Bronchial epithelial cell (primary cell): ENCODE data around the gene EYS. TPM values are rescaled to one million over a fixed set of nuclear protein-coding genes. Genes with fewer than 3 reads are reported as not detected.
"Not testable (repeated sequence)": the region's sequence is repeated elsewhere in the genome, so short reads cannot be mapped to it uniquely, and the experiment has no call there.

Source experiments
- DNase-seq: peaks from one replicate; pipeline ENCODE4 v3.0.0-alpha.2; 2010; ENCODE audit warnings: low read depth
- FAIRE-seq: peaks from 2 replicates; lab custom pipeline; 2011; peaks lifted over from hg19 to GRCh38; lab: Jason Lieb, UNC
- H3K27me3 ChIP-seq: 2 replicates; pipeline ENCODE4 v1.5.1; 2011; ENCODE audit warnings: low read length; ENCODE audit not compliant: control insufficient read depth, insufficient read depth
- H3K36me3 ChIP-seq: 2 replicates; pipeline ENCODE4 v1.5.1; 2011; ENCODE audit warnings: low read length; ENCODE audit not compliant: control insufficient read depth, insufficient read depth
- H3K4me3 ChIP-seq: 2 replicates; pipeline ENCODE4 v1.5.1; 2011; ENCODE audit warnings: mild to moderate bottlenecking, low read depth, low read length, control low read depth
- total RNA-seq: library from RNA; depleted of rRNA; stranded (reverse); fragments of >200 nt; gene quantifications from 2 replicates; pipeline ENCODE4 v1.2.1, GENCODE V29; 2014
- TF ChIP-seq, protein P1 (sequence below): IDR thresholded peaks from 2 replicates; pipeline ENCODE4 v1.5.1; 2011; ENCODE audit warnings: mild to moderate bottlenecking, moderate library complexity, low read length, control low read depth, inconsistent platforms; ENCODE audit not compliant: insufficient read depth, severe bottlenecking

EYS gene
- total RNA-seq, 1 donor from 2014 or later: 0.53 TPM

DNA sequence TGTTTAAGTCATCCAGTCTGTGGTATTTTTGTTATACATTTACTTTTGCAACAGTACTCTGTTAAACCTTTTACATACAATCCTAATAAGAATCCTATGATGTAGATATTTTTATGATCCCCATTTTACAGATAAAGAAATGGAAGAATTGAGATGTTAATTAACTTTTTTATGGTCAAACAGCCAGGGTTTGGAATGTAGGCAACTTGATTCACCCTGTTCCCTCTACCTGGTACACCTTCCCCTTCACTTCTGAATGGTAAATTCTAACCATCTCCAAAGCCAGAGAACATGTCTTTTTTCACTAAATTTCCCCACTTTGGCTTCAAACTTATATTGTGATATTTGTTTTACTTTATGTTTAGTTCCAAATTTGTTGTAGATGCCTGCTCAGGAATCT is 1771.3 kb downstream of the EYS start:
- H3K4me3 ChIP-seq: no peak overlapping the region
- no peaks in the 10 kb centered on the region for H3K27me3 ChIP-seq
- TF ChIP-seq, protein P1, sequence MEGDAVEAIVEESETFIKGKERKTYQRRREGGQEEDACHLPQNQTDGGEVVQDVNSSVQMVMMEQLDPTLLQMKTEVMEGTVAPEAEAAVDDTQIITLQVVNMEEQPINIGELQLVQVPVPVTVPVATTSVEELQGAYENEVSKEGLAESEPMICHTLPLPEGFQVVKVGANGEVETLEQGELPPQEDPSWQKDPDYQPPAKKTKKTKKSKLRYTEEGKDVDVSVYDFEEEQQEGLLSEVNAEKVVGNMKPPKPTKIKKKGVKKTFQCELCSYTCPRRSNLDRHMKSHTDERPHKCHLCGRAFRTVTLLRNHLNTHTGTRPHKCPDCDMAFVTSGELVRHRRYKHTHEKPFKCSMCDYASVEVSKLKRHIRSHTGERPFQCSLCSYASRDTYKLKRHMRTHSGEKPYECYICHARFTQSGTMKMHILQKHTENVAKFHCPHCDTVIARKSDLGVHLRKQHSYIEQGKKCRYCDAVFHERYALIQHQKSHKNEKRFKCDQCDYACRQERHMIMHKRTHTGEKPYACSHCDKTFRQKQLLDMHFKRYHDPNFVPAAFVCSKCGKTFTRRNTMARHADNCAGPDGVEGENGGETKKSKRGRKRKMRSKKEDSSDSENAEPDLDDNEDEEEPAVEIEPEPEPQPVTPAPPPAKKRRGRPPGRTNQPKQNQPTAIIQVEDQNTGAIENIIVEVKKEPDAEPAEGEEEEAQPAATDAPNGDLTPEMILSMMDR: no peak
- DNase-seq (no peak), FAIRE-seq (no peak)
- no peaks in the 10 kb centered on the region for H3K36me3 ChIP-seq

- not testable (repeated sequence) for H3K4me3 ChIP-seq, H3K36me3 ChIP-seq, FAIRE-seq, DNase-seq, H3K27me3 ChIP-seq
These were observed 1773.1 kb downstream of the EYS start for GRCh38 chr6:63933948-63934347.

GRCh38 chr6:63930848-63931247 is 1776.2 kb downstream of the EYS start:
- FAIRE-seq: no peak
- Histone ChIP-seq H3K4me3 (no peak overlapping the region), H3K27me3 (no peaks in the 10 kb centered on the region), H3K36me3 (no peaks in the 10 kb centered on the region)
- DNase-seq: no peak
- TF ChIP-seq, protein P1: no peak

- Histone ChIP-seq H3K36me3 (no peaks in the 10 kb centered on the region), H3K4me3 (no peak overlapping the region), H3K27me3 (no peaks in the 10 kb centered on the region)
- TF ChIP-seq, protein P1: no peak
- no peak for DNase-seq
- no peak for FAIRE-seq
These were observed 1777.9 kb downstream of the EYS start for GRCh38 chr6:63929111-63929510.

DNA sequence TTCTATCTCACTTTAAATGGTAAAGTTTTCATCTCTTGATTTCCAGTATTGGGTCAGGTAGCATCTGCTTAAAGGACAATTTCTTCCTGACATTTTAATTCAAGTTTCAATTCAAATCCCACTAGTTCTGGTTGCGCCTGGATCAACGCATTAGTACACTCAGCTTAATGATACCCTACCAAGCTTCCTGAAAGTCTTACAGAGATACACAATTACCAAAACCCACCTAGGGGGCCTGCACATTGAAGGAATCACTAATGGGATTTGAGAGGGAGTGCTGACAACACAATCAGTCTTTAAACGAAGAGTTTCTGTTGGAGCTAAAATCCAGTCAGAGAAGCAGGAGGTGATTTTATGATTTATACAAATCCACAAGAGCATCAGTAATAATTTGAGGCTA is 1778.4 kb downstream of the EYS start:
- no peak for FAIRE-seq
- Histone ChIP-seq H3K27me3 (no peaks in the 10 kb centered on the region), H3K4me3 (no peak overlapping the region), H3K36me3 (no peaks in the 10 kb centered on the region)
- TF ChIP-seq, protein P1: no peak
- DNase-seq: no peak

DNA sequence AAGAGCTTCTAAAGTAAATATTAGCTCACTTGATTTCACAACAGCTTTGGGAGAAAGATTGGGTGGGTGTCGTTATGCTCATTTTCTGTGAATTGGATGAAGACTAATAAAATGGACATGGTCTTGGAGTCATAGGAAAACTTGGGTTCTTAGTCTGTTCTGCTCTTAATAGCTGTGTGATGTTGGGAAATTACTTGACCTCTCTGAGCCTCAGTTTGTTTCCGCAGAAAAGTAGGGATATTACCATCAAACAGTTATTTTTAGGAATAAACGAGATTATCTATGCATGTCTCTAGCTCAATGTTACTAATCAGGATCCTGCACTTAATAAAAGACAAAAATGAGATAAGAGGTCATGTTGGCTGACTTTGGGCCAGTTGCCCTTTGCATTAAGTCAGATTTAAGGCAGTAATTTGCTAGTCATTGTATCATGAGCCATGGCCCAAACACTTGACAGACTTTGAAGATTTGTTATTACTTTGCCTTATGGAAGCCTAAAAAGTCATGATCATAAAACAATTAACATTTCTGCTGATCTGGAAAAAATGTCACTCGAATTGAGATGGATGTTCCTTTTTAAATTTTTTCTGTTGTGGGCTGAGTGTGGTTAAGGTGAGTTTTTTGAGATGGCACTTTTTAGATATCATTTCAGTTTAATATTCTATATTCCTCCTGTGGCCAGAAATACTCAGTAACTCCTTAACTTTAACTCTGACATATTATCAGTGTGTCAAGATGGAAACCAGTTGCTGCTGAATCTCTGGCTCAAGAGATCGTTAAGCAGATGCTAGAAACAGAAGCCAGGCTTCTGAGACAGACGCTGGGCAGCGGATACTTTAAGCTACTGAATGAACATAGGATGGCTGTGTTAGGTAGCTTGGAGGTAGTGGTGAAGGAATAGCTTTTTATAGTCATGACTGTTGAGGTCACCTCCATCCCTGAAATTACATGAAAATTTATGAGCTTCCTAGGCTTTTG is 1779.8 kb downstream of the EYS start:
- no peaks in the 10 kb centered on the region for H3K27me3 ChIP-seq
- no peak for FAIRE-seq
- no peak overlapping the region for H3K4me3 ChIP-seq
- DNase-seq: no peak
- TF ChIP-seq, protein P1: no peak
- no peaks in the 10 kb centered on the region for H3K36me3 ChIP-seq
